GM21367 (cell line): ENCODE measurements around the gene TNIP1.

Experiments used
- ATAC-seq: cut with Tn5 transposase; IDR thresholded peaks from one replicate; pipeline ENCODE4 v1.9.1; 2021; ENCODE audit not compliant: unreplicated experiment

TNIP1 gene

DNA sequence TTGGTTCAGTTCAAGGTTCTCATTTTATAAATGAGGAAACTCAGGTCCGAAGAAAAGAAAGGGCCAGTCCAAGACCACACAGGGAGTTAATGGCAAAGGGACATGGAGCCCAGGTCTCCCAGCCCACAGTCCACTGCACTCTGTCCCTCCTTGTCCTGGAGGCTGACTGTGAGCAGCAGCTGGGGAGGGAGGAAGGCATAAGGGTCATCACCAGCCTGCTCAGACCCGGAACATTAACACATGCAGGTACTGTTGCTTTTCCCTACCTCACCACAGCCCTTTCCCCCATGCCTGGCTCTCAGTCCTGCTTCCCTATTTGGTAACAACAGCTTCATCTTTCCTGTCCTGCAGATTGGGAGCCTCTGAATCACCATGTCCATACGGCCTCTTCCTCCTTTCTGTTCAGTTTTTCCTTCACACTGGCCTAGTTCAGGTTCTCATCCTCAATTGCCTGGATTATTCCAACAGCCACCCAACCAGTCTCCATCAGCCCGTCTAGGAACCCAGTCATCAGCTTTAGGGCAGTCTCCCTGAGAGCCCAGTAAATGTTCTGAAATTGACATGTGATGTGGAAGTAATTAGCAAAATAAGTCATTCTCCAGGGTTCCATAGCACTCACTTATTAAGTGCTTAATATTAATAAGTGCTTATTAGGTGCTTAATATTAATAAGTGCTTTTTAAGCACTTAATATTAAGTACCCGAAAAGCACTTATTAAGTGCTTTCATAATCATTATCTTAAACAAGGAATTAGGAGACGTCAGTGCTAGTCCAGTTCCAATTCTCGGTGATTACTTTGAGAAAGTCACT lies 56.2 kb downstream of the TNIP1 start:
- no peak for ATAC-seq

DNA sequence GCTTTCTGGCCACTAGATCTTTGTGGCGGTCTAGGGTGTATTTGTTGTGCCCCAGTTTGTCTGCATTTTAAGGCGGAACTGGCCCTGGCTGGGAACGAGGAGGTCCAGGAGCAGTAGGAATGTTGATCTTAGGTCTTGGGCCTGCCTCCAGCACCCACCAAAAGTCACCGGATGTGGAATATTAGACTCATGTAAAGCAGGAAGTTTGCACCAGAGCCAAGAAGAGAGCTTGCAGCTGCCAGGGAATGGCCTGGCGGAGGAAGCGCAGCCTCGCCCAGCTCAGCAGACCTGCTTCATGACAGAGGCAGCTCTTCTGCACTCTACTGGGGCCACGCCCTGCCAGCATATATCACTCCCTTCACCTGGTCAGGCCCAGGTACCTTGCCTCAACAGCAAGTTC lies 57.2 kb downstream of the TNIP1 start:
- no peak for ATAC-seq

DNA sequence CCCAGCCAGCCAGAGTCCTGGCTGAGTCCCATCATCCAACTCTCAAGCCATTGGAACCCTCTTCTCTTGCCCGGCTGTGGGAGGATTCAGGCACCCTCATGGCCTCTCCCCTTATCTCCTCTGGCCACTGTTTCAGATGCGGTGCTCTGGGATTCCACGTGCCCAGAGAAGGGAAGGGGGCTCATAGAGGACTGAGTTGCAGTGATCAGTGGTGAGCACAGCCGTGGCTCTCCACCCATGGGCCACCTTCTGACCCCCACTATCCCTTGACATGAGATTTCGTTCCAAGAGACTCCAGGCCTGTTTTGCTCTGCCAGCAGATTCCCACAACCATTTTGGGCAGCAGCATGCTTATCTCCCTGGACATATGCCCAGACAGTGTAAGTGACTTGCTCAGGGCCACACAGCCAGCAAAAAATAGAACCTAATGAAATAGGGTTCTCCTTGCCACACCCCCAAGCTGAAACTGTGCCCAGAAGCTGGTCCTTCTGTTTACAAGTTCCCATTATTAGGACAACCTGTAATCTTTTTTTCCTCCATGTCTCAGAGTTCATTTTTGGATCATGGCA lies 57.7 kb downstream of the TNIP1 start:
- ATAC-seq, result no peak

DNA sequence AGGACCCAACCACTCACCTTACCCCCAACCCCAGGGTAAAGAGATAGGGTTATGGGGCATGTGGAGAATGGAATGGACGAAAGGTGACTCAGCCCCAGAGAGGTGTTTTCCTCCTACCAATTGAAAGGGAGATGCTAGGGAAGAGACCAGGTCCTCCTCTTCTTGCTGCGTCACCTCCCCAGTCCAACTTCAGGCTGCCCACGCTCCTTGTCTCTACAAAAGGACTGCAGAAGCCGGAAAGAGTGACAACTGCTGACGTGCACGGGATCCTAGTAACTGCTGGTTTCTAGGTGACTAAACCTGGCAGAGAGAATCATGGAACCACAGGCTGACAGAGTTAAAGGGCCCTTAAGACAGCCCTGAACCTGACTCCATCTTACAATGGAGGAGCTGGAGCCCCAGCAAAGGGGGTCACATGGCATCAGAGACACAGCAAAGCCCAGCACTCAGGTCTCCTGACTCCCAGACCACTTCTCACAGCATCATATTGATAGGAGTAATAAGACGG lies 58.3 kb downstream of the TNIP1 start:
- no peak for ATAC-seq

DNA sequence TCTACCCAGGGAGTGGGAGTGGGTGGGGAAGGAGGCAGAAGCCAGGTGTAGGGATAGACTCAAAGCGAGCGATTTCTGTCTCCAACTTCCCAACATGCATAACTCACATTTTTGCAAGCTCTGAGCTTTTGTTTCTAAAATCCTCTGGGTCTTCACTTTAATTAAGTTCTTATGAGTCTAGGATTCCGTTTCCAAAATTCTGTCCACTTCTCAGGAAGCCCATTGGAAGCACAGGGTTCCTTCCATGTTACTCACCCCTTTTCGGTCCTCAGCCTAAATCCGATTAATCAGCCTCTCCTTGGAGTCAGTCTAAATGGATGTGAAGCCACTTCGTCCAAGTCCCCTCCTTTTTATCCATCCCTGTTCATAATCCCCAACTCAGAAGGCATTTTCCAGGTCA lies 59.1 kb downstream of the TNIP1 start:
- ATAC-seq, result no peak

DNA sequence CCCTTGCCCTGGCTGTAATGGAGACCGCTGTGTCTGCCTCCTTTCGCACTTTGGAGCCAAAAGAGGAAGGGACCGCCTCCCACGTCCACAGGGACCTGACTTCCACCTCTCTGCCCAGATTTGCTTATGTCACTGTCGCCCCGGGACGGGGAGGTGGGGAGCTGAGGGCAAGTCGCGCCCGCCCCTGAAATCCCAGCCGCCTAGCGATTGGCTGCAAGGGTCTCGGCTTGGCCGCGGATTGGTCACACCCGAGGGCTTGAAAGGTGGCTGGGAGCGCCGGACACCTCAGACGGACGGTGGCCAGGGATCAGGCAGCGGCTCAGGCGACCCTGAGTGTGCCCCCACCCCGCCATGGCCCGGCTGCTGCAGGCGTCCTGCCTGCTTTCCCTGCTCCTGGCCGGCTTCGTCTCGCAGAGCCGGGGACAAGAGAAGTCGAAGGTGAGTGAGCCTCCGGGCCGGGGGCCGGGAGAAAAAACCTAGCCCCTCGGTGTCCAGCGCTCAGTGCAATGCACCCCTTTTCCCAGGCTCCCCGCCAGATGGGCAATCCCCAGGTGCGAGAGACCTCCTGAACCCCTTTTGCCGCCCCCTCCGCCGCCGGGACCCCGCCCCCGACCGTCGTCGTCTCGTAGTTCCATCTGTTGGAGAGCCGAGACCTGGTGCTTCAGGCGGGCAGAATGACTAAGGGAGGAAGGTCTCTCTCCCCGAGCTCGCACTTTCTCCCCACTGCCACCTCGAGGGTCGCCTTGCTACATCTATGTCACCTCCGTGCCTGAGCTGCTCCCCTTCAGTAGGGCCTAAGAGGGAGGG lies 60.3 kb downstream of the TNIP1 start, which contains the start of gene GPX3:
Gene GPX3, plus strand, starts transcription at position 288 of the 807 bp plus-strand sequence. Its CDS starts 64 bp downstream, at position 352.
- peak; percentile 78 for ATAC-seq

DNA sequence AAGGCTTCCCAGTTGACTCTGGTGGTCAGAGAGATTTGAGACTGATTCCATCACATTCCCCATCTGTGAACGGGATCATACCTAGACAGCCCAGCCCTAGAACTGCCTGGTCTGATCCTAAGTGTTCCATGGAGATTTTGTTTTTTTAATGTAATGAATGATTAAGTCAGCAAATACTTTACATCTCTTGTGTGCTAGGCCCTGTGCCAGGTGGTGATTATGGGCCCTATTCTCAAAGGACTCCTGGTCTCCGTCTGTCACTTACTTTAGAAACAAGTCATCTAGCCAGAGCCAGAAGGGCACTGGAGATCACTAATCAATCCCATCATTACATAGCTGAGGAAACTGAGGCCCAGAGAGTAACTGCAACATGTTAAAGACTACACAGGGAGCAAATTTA lies 61.5 kb downstream of the TNIP1 start:
- no peak for ATAC-seq

DNA sequence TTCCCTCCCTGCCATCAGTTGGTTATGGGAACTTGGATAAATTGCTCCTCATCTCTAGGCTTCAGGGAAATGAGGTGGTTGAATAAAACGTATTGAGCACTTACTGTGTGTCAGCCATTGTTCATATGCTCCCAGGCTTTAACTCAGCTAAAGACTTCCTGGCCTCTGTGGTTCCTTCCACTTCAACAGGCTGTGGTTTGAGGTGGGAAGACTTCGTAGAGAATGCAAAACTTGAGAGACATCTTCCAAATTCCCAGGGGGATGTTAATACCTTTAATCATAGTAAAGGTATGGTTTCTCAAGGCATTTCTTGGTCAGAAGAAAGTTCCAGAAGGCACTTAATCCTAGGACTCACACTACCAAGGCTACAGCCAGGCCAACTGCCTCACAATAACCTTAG lies 62.0 kb downstream of the TNIP1 start:
- ATAC-seq, result no peak

DNA sequence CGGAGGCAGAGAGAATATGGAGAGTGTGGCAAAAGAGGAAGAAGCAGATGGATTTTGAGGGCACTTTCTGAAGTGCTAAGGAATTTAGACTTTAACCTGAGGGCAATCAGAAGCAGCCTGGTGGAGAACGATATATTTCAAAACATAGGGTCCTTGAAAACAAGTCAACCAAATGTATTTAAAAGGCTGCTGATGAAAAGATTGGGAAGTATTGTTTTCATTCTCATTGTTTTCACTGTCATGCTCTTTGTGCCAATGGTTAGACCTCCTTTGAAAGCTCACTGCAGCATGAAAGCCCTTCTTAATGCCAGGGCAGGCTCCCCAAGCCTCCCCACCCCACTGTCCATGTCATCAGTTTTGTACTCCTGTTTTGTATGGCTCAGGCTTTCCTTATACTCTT lies 62.9 kb downstream of the TNIP1 start:
- no peak for ATAC-seq

DNA sequence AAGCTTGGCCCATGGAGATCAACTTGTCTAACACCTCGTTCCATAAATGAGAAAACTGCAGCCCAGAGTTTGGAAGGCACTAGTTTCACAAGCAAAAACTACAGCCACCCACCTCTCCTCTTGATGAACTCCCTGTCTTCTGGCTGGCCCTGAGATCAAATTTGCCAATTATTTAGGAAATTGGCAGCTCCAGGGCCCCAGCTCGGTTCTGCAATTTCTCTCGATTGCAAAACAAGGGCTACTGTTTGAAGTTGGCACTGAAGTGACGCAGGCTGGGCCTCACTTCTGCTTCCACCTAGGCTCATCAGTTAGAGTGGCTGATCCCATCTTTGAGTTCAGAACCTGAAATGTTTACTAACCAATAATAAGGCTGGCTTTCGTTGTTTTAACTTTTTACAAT lies 64.1 kb downstream of the TNIP1 start:
- no peak for ATAC-seq

DNA sequence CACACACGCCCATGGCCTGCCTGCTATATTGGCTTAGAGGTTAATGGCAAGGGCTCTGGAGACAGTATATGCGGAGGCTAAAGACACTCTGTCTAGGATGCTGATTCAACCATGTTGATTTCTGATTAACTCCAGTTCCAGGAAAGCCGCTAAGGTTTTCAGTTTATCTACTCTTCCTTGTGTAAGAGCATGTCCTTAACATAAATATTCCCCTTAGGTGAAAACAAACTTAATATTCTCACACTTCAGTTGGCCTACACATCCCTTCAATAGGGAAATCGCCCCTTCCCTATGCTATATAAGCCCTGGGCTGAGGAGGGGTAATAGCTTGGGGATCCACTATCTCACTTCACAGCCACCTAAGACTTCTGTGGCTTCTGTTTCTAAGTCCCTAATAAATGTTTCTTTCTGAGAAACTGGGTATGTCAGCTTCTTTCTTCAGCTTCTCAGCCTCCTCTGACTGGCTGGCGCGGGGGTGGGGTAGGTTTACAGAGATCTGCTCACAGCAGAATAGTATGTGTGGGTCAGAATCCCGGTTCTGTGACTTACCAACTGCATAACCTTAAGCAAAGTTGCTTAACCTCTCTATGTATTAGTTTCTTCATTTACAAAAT lies 64.8 kb downstream of the TNIP1 start:
- ATAC-seq, result no peak

DNA sequence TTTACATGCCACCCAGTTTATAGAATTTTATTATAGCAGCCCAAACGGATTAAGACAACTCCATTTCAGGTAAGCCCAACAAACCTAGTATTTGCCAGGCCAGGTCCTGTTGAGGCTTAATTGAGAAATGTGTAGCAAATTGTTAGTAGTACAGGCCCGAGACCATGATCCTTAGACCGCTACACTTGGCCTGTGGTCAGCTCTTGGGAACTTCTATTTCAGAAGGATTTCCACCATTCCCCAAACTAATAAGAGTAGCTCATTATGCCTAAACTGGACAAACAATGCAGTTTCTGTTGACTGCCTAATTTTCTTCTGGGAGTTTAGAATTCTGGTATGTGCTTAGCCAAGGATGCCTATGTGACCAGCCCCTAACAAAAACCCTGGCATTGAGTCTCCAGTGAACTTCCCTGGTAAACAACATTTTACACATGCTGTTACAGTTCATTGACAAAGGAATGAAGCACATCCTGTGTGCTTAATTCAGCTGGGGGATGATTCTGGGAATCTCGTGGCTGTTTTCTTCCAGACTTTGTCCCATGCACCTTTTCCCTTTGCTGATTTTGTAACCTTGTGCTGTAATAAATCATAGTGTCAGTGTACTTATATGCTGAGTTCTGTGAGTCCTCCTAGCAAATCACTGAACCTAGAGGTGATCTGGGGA lies 66.0 kb downstream of the TNIP1 start:
- no peak for ATAC-seq

DNA sequence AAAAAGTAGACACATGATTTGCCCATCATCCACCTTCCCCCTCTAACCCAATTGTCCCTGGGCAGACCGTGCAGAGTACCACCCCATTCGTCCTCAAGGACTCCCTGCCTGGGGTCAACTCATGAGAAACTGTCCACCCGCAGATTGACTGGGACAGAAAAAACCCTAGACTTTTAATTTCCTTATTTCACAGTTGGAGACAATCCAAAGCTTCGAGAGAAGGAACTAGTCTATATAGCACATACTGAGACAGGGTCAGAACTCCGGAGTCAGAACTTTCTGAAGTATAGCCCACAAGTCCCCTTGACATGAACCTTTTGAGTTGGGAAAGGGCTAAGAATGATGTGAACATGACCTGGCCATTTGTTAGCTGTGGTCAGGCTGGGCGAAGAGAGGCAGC lies 68.0 kb downstream of the TNIP1 start:
- no peak for ATAC-seq

DNA sequence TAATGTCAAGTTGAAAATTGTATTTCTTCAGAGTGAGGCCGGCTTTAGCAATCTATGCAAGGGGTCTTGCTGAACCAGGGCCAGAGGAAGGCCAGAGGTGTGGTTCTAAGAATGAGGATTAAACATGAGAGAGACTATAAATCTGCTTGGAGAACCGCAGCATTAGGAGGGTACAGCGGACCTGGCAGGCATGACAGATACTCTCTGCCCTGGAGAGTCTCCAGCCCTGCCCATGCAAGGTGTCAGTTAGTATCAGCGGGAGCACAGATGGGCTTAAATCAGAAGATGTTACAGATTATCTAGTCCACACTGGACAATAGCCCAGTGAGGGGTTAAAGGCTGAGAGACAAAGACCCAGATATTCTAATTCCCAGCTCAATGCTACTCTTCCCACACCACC lies 71.9 kb downstream of the TNIP1 start:
- no peak for ATAC-seq

DNA sequence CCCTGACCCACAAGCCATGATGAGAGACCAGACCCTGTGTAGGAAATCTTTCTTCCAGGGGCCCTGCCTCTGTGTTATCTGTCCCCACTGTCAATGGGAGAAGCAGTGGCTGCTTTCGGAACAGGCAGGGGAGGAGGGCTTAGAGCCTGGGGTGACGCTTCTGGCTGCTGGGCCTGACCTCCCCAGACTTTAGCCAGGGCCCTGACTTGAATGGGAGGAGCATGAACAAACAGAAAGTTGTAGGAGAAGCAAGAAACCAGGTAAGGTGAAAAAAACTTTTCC lies 72.7 kb downstream of the TNIP1 start:
- ATAC-seq, result no peak

DNA sequence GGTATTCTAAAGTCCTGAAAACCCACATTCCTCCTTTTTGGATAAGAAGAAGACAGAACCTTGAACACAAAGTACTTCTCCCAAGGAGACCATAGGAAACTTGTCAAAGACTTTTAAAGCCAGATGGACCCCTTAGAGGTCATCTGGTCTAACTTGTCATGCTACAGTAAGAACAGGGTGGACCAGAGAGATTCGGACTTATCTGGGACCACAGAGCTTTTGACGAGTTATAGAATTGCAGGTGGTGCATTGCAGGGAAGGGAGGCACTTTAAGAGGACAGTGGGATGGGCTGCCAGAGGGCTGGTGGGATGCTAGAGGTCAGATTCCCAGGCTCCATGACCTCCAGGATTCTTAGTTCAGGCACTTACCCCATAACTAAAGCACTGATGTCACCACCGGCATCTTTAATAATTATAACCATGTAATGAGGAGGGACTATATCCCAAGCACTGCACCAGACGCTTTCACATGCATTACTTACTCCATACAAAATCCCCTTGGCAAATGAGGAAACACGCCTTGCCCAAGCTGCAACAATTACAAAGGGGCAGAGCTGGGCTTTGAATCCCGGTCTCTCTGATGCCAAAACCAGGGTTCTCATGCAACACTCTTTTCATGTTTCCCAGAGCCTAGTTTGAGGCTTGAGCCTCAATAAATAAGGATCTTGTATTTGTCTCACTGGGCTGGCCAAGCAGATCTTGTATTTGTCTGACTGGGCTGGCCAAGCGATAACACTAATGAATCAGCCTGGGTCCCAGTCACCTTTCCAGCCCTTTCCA lies 73.2 kb downstream of the TNIP1 start:
- no peak for ATAC-seq

DNA sequence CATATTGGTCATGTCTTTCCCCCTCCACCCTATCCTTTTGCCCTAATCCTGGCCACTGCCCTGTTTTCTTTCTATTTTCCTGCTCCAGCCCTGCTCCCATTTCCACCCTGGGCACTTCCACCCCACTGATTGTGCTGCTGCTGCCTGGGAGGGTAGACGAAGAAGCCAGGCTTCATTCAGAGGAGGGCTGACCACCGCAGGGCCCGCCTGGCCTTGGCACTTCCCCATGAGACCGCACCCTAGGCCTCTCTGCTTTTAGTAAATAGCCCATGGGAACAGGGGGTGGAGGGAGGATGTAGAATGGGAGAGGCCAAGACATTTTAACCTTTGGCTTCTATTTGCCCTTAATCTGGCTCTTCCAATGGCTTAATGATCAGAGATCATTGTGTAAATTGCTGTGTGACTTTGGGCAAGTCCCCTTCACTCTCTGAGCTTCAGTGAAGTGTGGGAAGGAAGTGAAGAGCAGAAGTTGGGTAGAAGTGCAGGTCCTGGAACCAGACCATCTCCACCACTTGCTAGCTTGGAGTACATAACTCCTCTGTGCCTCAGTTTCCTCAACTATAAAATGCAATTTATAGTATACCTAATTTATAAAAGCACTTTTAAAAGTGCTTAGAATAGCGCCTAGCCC lies 74.0 kb downstream of the TNIP1 start:
- no peak for ATAC-seq

DNA sequence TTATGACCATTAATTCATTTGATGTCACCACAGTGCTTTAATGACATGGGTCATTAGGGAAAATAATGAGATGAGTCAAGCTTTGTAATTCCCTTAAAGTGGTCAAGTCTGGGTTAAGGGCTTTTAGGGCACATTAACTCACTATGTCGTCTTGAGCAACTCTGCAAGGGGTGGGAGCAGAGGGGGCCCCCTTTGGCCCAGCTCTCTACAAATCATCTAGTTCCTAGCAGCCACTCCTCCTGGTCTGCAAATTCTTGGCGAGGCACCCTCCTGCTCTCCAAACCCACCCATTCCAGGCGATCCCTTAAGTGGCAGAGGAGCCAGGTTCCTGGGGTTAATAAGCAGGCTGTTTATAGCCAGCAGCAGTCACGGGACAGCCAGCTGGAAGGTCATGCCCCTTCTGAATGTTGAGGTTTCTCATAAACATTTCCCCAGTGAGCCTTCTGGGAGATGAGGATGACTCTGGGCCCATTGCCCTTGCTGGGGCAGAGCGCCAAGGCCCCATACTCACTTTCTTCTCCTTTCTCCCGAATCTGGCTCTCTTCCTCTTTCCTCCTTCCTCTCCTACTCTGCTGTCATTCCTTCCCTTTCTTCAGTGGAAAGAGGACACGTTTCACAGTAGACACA lies 74.8 kb downstream of the TNIP1 start:
- ATAC-seq, result no peak

DNA sequence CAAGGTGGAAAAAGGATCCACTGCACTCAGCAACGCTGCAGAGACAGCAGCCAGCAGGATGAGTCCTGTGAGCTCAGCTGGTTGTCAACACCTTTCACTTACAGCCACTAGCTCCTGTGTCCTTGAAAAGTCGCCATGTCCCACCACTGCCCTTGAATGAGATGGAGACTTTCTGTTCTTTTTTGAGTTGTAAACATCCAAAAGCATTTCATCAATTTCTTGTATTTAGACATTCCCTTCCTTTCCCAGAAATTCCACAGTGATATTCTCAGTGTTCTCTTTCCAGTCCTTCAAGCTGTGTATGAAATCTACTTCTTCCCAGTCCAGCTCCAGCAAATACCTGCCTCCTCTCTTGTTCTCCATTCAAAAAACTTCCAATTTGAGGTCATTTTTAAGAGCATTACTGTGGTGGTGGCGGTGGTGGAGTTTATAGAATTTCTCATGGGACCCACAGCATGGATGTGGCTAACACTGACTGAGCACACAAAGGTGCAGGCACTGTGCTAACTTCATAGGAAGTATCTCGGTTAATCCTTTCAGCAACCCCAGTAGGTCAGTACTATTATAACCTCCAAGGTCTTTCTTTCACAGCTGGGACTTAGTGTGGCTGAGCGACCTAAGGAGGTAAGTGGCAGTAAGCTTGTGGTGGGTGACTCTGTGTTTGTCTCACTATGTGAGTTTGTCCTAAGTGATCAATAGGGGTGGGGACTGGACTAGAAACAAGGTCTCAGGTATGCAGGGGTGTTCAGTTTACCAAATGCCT lies 75.5 kb downstream of the TNIP1 start:
- no peak for ATAC-seq
